Stimulated activated CD4-positive, alpha-beta T cell treated with anti-CD3 and anti-CD28 coated beads, Interleukin-12 subunit alpha, Interleukin-12 subunit beta, amount 100 ng/mL, for 24 hours (primary cell): ENCODE results near the gene SHISA4.
A peak's percentile ranks its signal among the peaks of the same experiment; 100 is the strongest.

ENCODE experiments used
- DNase-seq, 2 experiments: peaks; one replicate each; pipeline ENCODE4 v3.0.0-alpha.2; 2020; ENCODE audit warnings: low read depth in 2 of 2

SHISA4 gene

DNA sequence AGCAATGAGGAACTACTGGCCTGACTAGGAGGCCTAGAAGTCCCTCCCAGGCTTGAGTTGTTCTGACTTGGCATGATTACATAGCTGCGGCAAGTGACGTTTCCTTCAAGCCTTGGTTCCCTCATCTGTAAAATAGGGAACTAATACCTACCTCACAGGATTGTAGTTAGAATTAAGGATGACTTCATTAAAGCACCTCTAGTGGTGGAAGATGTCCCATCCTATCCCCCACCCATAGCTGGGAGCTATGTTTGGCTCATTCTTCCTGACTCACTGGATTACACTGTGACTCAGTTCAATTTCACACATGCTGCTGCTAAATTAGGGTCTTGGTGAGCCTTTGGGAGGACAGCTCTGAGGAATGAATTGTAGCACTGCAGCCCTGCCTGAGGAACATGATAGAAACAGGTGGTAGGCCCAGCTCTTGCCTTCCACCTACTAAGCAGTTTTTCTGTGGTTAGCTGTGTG, 6.0 kb upstream of the SHISA4 start:
- DNase-seq: no peak

GRCh38 chr1:201883266-201883665, 5.4 kb upstream of the SHISA4 start:
- no peak for DNase-seq

GRCh38 chr1:201883786-201884185, 4.9 kb upstream of the SHISA4 start:
- DNase-seq: no peak

DNA sequence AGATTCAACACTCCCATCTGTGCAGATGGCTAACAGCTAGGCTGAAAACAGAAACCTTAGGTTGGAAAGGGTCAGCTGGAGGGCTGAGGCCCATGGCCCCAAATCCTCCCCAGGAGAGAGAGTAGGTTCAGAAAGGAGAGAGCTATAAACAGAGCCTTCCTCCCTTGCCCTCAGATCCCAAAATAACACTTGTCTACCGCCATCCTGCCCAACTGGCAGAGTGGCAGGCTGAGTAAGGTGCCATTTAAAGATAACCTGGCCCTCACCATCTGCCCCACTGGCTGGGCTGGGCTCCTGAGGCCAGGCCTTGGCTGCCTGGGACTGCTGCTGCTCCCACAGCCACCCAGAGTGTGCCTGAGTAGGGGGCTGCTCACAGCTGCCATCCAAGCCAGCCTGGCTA, 4.3 kb upstream of the SHISA4 start:
- no peak for DNase-seq

- DNase-seq: no peak
Measured at GRCh38 chr1:201885531-201886075, 3.1 kb upstream of the SHISA4 start.

GRCh38 chr1:201886103-201886885, 2.4 kb upstream of the SHISA4 start:
- no peak for DNase-seq

GRCh38 chr1:201887116-201887866, 1.4 kb upstream of the SHISA4 start:
- DNase-seq: no peak

DNA sequence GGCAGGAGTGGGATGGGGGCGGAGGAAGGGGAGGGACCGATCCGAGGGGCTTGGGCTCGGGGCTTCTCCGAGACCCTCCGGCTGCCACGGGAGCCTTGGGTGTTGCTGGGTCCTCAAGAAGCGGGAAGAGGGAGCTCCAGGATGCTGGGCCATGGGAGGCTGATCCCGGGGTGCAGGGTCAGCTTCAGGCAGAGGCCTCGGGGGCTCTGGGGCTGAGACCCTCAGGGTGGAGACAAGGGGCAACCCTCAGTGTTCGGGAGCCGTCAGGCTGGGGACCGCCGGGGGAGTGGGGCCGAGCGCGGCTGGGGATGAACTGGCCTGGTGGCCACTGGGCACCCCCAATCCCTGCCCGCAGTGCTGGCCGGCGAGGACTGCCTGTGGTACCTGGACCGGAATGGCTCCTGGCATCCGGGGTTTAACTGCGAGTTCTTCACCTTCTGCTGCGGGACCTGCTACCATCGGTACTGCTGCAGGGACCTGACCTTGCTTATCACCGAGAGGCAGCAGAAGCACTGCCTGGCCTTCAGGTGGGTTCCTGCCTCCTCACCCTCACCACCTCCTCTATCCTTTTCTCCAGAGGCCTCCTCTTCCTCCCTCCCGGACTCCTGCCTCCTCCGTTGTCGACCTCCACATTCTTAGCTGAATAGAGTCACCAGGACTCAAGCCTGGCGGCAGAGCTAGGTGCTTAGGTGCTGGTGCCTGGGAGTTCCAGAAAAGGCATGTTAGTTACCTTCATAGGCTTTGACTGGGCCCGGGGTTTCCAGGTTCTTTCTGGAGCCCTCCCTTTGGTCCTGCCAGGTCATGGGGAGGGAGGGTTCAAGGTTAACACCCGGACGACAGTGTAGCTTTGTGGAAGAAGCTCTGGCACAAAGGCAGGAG, 631 bp downstream of the SHISA4 start:
- DNase-seq: no peak

GRCh38 chr1:201890223-201890622, 1.5 kb downstream of the SHISA4 start:
- DNase-seq: no peak

GRCh38 chr1:201890806-201891450, 2.2 kb downstream of the SHISA4 start:
- no peak for DNase-seq

GRCh38 chr1:201891451-201892045, 2.9 kb downstream of the SHISA4 start:
- no peak for DNase-seq

DNA sequence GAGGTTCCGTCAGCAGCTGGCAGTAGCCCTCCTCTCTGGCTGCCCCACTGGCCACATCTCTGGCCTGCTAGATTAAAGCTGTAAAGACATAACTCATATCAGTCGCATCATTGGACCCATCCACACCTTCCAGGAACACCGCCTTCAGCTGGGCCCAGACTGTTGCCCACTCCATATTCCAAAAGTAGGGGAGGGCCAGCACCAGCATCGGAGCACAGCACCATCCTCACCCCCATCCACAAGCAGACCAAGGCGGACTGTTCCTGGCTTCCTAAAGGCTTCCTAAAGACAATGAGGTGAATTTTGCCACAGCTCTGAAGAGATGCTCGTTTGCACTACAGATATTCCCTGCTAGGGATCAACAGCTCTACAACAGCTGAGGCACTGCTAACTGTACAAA, 3.5 kb downstream of the SHISA4 start:
- no peak for DNase-seq

DNA sequence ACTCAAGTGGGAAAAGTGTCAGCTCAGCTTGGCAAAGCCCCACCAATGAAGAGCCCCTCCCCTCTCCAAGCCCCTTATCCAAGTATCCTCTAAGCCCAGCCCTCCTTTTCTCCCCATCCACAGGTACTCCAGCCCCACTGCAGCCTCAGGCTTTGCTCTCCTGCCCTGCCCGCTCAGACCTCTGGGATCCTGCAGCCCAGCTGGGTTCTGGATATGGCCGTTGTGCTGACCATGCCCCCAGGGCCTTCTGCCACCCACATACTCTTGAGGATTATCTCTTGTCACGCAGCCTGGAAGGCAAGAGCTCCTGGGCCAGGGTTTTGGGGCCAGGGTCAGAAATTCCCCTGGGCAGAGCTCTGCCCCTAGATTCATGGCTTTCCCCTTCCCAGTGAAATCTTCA, 4.7 kb downstream of the SHISA4 start:
- DNase-seq: no peak

GRCh38 chr1:201894343-201895119, 5.8 kb downstream of the SHISA4 start:
- DNase-seq: no peak

GRCh38 chr1:201895120-201895665, 6.5 kb downstream of the SHISA4 start:
- no peak for DNase-seq

- peak; percentile 61 to 86 for DNase-seq
Measured at GRCh38 chr1:201895913-201896807, 7.5 kb downstream of the SHISA4 start.

DNA sequence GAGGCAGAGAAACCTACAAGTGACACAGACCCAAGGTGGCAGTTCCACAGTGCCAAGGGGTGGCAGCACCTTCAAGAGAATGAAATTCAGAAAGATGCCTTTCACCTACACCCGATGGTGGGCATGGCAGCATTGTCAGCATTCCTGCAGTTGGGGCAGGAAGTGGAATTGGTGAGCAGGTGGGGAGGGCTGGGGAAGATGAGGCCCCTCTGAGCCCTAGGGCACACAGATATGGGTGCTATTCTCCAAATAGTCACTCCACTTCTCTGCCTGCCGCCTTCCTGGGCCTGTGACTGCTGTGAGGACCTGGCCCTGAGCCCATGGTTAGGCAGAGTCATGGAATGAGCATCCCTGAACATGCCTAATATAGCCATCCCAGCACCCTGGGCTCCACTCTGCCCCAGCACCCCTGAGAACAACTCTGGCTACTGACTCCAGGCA, 8.3 kb downstream of the SHISA4 start:
- no peak for DNase-seq

GRCh38 chr1:201898240-201898894, 9.7 kb downstream of the SHISA4 start:
- no peak for DNase-seq
